Glutamatergic neuron (in vitro differentiated cells): Measurements from ENCODE around the gene LGALS4. TPM values are rescaled to one million over a fixed set of nuclear protein-coding genes. Genes with fewer than 3 reads are reported as not detected.
"Not testable (repeated sequence)": the region's sequence is repeated elsewhere in the genome, so short reads cannot be mapped to it uniquely, and the experiment has no call there.

ENCODE experiments used
- DNase-seq: peaks from one replicate; pipeline ENCODE4 v3.0.0; 2022
- H3K27ac Mint-ChIP-seq: one replicate; pipeline ENCODE4 v1.8.0; 2020; ENCODE audit warnings: mild to moderate bottlenecking, mixed read lengths, inconsistent platforms; ENCODE audit not compliant: unreplicated experiment
- H3K27me3 Mint-ChIP-seq: one replicate; pipeline ENCODE4 v1.8.0; 2020; ENCODE audit warnings: mild to moderate bottlenecking, moderate library complexity, mixed read lengths, inconsistent platforms; ENCODE audit not compliant: unreplicated experiment
- H3K36me3 Mint-ChIP-seq: one replicate; pipeline ENCODE4 v1.8.0; 2020; ENCODE audit warnings: mild to moderate bottlenecking, mixed read lengths, inconsistent platforms; ENCODE audit not compliant: unreplicated experiment
- H3K4me1 Mint-ChIP-seq: one replicate; pipeline ENCODE4 v1.8.0; 2020; ENCODE audit warnings: mild to moderate bottlenecking, low read depth, mixed read lengths, inconsistent platforms; ENCODE audit not compliant: unreplicated experiment
- H3K4me3 Mint-ChIP-seq: one replicate; pipeline ENCODE4 v1.8.0; 2020; ENCODE audit warnings: mild to moderate bottlenecking, mixed read lengths, inconsistent platforms; ENCODE audit not compliant: unreplicated experiment
- H3K9me3 Mint-ChIP-seq: one replicate; pipeline ENCODE4 v1.8.0; 2020; ENCODE audit warnings: mild to moderate bottlenecking, moderate library complexity, mixed read lengths, inconsistent platforms; ENCODE audit not compliant: unreplicated experiment
- total RNA-seq: library from RNA; stranded (reverse); fragmentation: NEBNext Ultra II Directional; extraction: Animal tissue kit (Norgen Biotek cat#: 25700); gene quantifications from one replicate; pipeline ENCODE4 v1.2.1, GENCODE V29; 2021; ENCODE audit not compliant: unreplicated experiment
- TF ChIP-seq, protein P1 (sequence below): fragments of 200-600 bp; sonication (generic); IDR thresholded peaks from one replicate; pipeline ENCODE4 v1.5.0; 2021; ENCODE audit not compliant: partially characterized antibody, unreplicated experiment

Gene LGALS4
- total RNA-seq, 1 donor from 2014 or later, result not detected

DNA sequence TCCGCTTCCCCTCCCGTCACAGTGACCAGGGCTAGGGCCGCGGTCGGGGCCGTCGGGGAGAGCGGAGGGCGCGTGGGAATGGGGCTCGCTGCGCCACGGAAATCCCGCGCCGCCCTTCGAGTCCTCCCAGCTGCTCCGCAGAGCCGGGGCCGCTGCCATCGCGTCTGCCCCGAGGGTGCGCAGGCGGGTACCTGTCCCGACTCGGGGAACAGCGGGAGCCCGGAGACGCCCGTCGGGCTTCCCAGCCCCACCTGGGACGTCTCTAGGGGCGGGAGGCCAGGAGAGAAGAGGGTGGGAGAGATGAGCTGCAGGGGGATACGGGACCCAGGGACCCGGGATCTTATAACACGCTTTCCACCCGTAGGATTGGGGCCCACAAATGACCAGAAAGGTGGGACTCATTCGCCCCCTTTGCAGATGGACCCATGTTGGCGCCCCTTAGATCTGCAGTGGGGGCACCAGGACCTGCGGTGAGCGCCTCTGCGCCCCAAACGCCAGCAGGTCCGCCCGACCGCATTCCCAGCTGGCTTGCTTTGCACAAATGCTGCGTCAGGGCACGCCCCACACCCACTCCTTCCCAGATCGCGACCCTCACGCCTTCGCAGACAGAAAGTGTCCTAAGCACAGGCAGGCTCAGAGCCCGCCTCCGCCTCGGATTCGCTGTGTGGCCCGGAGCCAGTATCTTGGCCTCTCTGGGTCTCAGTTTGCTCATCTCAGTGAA is 42.4 kb downstream of the LGALS4 start:
- not testable (repeated sequence) for H3K4me1 Mint-ChIP-seq, H3K9me3 Mint-ChIP-seq, H3K4me3 Mint-ChIP-seq, H3K27ac Mint-ChIP-seq, DNase-seq, H3K27me3 Mint-ChIP-seq, H3K36me3 Mint-ChIP-seq

DNA sequence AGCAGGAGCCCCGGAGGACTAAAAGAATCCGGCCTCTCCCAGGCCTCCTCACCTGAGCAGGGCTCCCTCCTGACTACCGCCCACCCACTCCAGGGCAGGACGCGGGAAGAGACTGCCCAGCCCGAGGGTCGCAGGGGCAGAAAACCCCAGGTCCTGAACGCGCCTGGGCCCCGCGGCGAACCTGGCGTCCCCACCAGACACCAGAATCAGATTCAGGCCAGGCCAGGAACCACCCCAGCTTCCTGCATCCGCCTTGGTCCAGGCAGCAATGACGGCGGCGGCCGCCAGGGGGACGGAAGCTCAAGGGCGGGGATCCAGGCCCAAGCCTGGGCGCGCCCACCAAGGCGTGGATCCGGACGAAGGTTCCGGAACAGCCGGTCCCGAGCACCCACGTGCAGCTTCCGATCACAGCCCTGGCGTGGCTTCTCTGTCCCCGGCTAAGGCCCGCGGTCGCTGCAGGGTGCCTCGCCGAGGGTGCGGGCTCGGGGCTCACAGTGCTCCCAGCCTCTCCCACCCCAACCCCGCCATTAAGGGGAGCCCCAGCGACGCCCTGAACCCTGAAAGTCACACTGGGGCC is 43.0 kb downstream of the LGALS4 start:
- peaks cover 4% of the 10 kb centered on the region for H3K27me3 Mint-ChIP-seq
- DNase-seq, result peak; percentile 88
- H3K9me3 Mint-ChIP-seq, result peaks cover 4% of the 10 kb centered on the region
- TF ChIP-seq, protein P1, sequence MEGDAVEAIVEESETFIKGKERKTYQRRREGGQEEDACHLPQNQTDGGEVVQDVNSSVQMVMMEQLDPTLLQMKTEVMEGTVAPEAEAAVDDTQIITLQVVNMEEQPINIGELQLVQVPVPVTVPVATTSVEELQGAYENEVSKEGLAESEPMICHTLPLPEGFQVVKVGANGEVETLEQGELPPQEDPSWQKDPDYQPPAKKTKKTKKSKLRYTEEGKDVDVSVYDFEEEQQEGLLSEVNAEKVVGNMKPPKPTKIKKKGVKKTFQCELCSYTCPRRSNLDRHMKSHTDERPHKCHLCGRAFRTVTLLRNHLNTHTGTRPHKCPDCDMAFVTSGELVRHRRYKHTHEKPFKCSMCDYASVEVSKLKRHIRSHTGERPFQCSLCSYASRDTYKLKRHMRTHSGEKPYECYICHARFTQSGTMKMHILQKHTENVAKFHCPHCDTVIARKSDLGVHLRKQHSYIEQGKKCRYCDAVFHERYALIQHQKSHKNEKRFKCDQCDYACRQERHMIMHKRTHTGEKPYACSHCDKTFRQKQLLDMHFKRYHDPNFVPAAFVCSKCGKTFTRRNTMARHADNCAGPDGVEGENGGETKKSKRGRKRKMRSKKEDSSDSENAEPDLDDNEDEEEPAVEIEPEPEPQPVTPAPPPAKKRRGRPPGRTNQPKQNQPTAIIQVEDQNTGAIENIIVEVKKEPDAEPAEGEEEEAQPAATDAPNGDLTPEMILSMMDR, result peak; percentile 96
- no peaks in the 10 kb centered on the region for H3K4me1 Mint-ChIP-seq
- no peaks in the 10 kb centered on the region for H3K36me3 Mint-ChIP-seq
- H3K4me3 Mint-ChIP-seq, result peak overlapping the region; percentile 71
- H3K27ac Mint-ChIP-seq, result peak overlapping the region; percentile 43

DNA sequence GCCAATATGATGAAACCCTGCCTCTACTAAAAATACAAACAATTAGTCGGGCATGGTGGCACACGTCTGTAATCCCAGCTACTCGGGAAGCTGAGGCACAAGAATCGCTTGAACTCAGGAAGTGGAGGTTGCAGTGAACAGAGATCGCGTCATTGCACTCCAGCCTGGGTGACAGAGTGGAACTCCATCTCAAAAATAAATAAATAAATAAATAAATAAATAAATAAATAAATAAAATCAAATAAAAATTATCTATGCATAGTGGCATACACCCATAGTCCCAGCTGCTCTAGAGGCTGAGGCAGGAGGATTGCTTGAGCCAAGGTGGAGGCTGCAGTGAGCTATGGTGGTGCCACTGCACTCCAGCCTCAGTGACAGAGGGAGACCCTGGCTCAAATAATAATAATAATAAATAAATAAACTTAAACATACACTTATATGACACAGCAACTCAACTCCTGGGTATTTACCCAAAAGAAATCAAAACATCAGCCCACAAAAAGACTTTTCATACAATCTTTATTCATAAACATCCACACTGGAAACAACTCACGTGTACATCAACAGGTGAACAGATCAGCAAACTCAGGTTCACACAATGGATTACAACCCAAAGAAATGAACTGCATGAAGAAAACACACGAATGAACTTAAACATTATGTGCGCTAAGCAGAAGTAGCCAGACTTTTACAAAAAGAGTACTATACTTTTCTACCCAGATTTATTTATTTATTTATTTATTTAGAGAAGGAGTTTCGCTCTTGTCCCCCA is 46.3 kb downstream of the LGALS4 start:
- peaks cover 4% of the 10 kb centered on the region for H3K27me3 Mint-ChIP-seq
- no peak for DNase-seq
- H3K9me3 Mint-ChIP-seq, result peaks cover 4% of the 10 kb centered on the region
- H3K4me3 Mint-ChIP-seq, result no peak overlapping the region
- H3K4me1 Mint-ChIP-seq, result no peaks in the 10 kb centered on the region
- no peaks in the 10 kb centered on the region for H3K36me3 Mint-ChIP-seq
- no peak overlapping the region for H3K27ac Mint-ChIP-seq
- TF ChIP-seq, protein P1, result no peak

DNA sequence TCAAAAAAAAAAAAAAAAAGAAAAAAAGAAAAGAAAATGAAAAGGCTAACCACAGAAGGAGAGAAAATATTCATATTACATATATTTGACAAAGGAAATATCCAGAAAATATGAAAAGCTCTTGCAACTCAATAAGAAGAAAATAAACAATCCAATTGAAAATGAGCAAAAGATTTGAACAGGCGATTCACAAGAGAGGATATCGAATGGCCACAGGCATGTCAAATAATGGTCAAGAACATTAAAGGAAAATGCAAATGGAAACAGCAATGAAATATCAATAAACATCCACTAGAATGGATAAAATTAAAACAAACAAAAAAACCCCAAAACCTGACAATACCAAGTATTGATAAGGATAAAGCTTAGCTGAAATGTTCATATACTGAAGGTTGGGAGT is 47.5 kb downstream of the LGALS4 start:
- H3K27me3 Mint-ChIP-seq, result peaks cover 4% of the 10 kb centered on the region
- H3K27ac Mint-ChIP-seq, result no peak overlapping the region
- TF ChIP-seq, protein P1, result no peak
- no peaks in the 10 kb centered on the region for H3K36me3 Mint-ChIP-seq
- H3K4me1 Mint-ChIP-seq, result no peaks in the 10 kb centered on the region
- H3K4me3 Mint-ChIP-seq, result no peak overlapping the region
- H3K9me3 Mint-ChIP-seq, result peaks cover 4% of the 10 kb centered on the region
- DNase-seq, result no peak

DNA sequence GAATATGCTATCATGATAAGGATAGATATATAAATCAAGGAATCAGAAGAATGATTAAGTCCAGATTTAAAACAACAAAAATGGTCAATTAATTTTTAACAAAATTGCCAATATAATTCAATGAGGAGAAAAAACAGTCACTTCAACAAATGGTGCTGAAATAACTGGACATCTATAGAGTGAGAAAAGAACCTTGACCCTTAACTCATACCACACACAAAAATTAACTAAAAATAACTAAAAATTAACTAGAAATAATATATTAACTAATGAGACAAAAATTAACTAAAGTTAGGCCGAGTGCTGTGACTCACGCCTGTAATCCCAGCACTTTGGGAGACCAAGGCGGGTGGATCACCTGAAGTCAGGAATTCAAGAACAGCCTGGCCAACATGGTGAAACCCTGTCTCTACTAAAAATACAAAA is 48.9 kb downstream of the LGALS4 start:
- H3K27me3 Mint-ChIP-seq, result peaks cover 1% of the 10 kb centered on the region
- H3K4me3 Mint-ChIP-seq, result no peak overlapping the region

DNA sequence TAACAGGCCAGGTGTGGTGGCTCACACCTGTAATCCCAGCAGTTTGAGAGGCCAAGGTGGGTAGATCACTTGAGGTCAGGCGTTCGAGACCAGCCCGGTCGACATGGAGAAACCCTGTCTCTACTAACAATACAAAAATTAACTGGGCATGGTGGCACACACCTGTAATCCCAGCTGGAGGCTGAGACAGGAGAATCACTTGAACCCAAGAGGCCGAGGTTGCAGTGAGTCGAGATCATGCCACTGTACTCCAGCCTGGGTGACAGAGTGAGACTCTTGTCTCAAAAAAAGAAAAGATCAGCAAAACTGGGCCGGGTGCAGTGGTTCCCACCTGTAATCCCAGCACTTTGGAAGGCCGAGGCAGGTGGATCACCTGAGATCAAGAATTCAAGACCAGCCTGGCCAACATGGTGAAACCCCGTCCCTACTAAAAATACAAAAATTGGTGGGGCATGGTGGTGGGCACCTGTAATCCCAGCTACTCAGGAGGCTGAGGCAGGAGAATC is 50.8 kb downstream of the LGALS4 start:
- not testable (repeated sequence) for H3K4me3 Mint-ChIP-seq, H3K4me1 Mint-ChIP-seq, DNase-seq, H3K9me3 Mint-ChIP-seq, H3K27ac Mint-ChIP-seq, H3K27me3 Mint-ChIP-seq, H3K36me3 Mint-ChIP-seq

More for the DNA sequence above, 48.9 kb downstream of the LGALS4 start:
- H3K36me3 Mint-ChIP-seq, result no peaks in the 10 kb centered on the region
- TF ChIP-seq, protein P1, result no peak
- H3K4me1 Mint-ChIP-seq, result no peaks in the 10 kb centered on the region
- no peak overlapping the region for H3K27ac Mint-ChIP-seq
- no peak for DNase-seq
- no peaks in the 10 kb centered on the region for H3K9me3 Mint-ChIP-seq

DNA sequence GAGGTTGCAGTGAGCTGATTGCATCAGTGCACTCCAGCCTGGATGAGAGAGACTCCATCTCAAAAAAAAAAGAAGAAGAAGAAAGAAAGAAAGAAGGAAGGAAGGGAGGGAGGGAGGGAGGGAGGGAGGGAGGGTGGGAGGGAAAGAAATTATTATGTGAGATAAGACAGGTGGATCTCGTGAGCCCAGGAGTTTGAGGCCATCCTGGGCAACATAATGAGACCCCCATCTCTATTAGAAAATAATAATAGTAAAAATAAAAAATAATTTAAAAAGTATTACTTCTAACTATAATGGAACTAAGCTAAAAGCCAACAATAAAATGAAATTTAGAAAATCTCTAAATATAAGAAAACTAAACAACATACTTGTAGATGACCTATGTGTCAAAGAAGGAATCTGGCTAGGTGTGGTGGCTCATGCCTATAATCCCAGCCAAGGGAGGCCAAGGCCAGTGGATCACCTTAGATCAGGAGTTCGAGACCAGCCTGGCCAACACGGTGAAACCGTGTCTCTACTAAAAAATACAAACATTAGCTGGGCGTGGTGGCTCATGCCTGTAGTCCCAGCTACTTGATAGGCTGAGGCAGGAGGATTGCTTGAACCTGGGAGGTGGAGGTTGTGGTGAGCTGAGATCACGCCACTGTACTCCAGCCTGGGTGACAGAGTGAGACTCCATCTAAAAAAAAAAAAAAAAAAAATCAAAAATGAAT is 51.8 kb downstream of the LGALS4 start:
- H3K27me3 Mint-ChIP-seq, H3K27ac Mint-ChIP-seq, H3K4me1 Mint-ChIP-seq, H3K4me3 Mint-ChIP-seq, H3K9me3 Mint-ChIP-seq, H3K36me3 Mint-ChIP-seq, DNase-seq: not testable (repeated sequence)
